ENCODE data around the gene ROPN1.

The ROPN1 gene

DNA sequence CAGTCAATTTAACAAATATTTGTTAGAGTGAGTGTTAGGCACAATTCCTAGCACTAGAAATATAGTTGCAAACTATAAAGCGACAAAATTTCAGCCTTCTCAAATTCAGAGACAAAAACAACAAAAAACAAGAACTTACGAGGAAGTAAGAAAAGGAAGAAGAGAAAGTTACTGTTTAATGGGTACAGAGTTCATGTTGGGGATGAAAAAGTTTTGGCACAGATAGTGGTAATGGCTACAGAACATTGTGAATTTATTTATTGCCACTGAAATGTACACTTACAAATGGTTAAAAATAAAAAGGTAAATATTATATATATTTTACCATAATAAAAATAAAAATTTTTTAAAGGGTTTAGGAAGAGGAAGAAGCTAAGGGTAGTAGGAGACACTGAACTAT, 52.2 kb downstream of the ROPN1 start:
- no peak for DNase-seq (ENCODE audit: extremely low spot score)
- TF ChIP-seq, protein P1, sequence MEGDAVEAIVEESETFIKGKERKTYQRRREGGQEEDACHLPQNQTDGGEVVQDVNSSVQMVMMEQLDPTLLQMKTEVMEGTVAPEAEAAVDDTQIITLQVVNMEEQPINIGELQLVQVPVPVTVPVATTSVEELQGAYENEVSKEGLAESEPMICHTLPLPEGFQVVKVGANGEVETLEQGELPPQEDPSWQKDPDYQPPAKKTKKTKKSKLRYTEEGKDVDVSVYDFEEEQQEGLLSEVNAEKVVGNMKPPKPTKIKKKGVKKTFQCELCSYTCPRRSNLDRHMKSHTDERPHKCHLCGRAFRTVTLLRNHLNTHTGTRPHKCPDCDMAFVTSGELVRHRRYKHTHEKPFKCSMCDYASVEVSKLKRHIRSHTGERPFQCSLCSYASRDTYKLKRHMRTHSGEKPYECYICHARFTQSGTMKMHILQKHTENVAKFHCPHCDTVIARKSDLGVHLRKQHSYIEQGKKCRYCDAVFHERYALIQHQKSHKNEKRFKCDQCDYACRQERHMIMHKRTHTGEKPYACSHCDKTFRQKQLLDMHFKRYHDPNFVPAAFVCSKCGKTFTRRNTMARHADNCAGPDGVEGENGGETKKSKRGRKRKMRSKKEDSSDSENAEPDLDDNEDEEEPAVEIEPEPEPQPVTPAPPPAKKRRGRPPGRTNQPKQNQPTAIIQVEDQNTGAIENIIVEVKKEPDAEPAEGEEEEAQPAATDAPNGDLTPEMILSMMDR (IDR thresholded peaks at IDR 0.05; ENCODE audit: control extremely low read depth, extremely low read depth, low read depth, missing control alignments), result no peak
- ChIA-PET CTCF (no interaction called here), POLR2A (no interaction called here)

DNA sequence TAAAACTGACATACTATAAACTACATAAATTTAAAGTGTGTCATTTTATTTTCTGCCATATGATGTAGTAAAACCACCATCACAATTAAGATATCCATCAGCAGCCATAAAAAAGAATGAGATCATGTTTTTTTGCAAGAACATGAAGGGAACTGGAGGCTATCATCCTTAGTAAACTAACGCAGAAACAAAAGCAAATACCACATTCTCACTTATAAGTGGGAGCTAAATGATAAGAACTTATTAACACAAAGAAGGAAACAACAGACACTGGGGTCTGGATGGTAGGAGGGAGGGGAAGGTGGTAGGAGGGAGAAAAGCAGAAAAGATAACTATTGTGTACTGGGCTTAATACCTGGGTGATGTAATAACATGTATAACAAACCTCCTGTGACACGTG, 55.5 kb downstream of the ROPN1 start:
- DNase-seq (ENCODE audit: extremely low spot score), result no peak
- TF ChIP-seq, protein P1 (IDR thresholded peaks at IDR 0.05; ENCODE audit: control extremely low read depth, extremely low read depth, low read depth, missing control alignments), result no peak
- CTCF ChIA-PET, result interaction anchor here (1.1 to 1.2 kb wide), 2 partner anchors 9 to 21 kb away, joined by 3 to 4 read pairs; no protein-coding TSS in a partner anchor
- POLR2A ChIA-PET, result no interaction called here

DNA sequence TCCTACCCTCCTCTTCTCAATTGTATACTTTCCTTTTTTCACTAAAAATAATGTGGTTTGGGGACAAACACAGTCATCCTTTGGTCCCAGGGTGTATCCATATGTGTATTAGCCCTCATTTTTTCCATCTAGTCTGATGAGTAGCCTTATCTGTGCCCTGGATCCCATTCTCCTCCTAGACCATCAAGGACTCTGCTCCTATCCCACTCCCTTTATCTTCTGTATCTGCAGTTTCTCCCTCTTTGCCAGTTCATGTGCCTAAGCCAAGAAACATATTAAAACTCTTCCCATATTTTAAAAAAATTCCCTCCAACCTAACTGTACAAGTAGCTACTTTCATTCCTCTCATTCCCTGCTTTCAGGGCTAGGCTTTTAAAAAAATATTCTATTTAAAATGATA, 56.1 kb downstream of the ROPN1 start:
- TF ChIP-seq, protein P1 (IDR thresholded peaks at IDR 0.05; ENCODE audit: control extremely low read depth, extremely low read depth, low read depth, missing control alignments), result no peak
- no peak for DNase-seq (ENCODE audit: extremely low spot score)
- POLR2A ChIA-PET, result no interaction called here
- CTCF ChIA-PET, result interaction anchor here (1.1 to 1.2 kb wide), 2 partner anchors 9 to 21 kb away, joined by 3 to 4 read pairs; no protein-coding TSS in a partner anchor

GRCh38 chr3:123934250-123934649, 57.7 kb downstream of the ROPN1 start:
- DNase-seq (ENCODE audit: extremely low spot score), result no peak
- TF ChIP-seq, protein P1 (IDR thresholded peaks at IDR 0.05; ENCODE audit: control extremely low read depth, extremely low read depth, low read depth, missing control alignments), result no peak
- ChIA-PET POLR2A (no interaction called here), CTCF (no interaction called here)

DNA sequence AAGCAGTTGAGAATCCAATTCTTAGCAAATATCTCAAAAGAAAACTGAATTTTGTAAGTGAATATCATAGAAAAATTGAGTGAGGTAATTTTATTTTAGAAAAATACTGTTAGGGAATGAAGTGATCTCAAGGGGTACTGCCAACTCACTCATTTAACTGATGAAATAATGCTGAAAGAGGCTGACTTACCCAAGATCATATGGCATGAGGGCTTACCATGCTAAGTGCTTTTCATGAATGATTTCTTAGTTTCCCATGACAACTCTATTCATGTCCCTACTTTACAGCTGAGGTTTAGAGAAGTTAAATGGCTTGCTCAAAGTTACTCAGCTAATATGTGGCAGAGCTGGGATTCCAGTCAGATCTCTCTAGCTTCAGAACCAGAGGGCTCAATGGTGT, 61.5 kb downstream of the ROPN1 start:
- CTCF ChIA-PET, result interaction anchor here (1.6 kb wide), 1 partner anchor 9 kb away, joined by 4 read pairs; no protein-coding TSS in a partner anchor
- TF ChIP-seq, protein P1 (IDR thresholded peaks at IDR 0.05; ENCODE audit: control extremely low read depth, extremely low read depth, low read depth, missing control alignments), result no peak
- DNase-seq (ENCODE audit: extremely low spot score), result no peak
- POLR2A ChIA-PET, result no interaction called here

DNA sequence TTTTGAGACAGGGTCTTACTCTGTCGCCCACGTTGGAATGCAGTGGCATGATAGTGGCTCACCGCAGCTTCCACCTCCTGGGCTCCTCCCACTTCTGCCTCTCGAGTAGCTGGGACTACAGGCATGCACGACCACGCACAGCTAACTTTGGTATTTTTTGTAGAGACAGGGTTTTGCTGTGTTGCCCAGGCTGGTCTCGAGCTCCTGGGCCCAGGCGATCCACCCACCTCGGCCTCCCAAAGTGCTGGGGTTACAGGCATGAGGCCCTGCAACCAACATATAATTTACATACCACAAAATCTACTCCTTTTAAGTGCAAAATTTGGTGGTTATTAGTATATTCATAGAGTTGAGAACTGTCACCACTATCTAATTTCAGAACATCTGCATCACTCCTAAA, 62.6 kb downstream of the ROPN1 start:
- TF ChIP-seq, protein P1 (IDR thresholded peaks at IDR 0.05; ENCODE audit: control extremely low read depth, extremely low read depth, low read depth, missing control alignments), result no peak
- ChIA-PET CTCF (no interaction called here), POLR2A (no interaction called here)
- DNase-seq (ENCODE audit: extremely low spot score), result no peak

DNA sequence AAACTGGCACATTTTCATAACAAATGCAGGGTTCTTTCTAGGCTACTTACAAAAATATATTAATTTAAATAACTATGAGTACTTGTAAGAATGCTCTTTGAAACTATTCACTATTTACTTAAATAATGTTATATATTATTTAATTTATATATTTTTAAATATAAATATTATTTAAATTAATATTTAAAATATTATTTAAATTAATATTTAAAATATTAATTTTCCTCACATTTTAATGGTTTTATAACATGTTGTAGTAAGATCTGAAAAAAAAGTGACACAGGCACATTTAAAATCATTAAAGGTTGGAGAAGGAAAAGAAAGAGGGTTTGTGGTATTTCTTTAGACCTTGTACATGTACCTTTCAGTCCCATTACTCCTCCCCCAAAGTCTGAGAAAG, 65.5 kb downstream of the ROPN1 start:
- no peak for DNase-seq (ENCODE audit: extremely low spot score)
- TF ChIP-seq, protein P1 (IDR thresholded peaks at IDR 0.05; ENCODE audit: control extremely low read depth, extremely low read depth, low read depth, missing control alignments), result no peak
- ChIA-PET CTCF (interaction anchor here (1.7 kb wide), 1 partner anchor 10 kb away, joined by 4 read pairs; no protein-coding TSS in a partner anchor), POLR2A (no interaction called here)
